GM12892 (cell line): ENCODE measurements around the gene TMEM14C.

Source experiments
- POLR2A ChIP-seq: IDR thresholded peaks from 2 replicates; pipeline ENCODE4 v1.6.1; 2011; ENCODE audit warnings: low read depth, low read length, control low read depth
- POLR2AphosphoS5 ChIP-seq: IDR thresholded peaks from 2 replicates; pipeline ENCODE4 v1.6.1; 2011; ENCODE audit warnings: low read depth, low read length, control low read depth

DNA sequence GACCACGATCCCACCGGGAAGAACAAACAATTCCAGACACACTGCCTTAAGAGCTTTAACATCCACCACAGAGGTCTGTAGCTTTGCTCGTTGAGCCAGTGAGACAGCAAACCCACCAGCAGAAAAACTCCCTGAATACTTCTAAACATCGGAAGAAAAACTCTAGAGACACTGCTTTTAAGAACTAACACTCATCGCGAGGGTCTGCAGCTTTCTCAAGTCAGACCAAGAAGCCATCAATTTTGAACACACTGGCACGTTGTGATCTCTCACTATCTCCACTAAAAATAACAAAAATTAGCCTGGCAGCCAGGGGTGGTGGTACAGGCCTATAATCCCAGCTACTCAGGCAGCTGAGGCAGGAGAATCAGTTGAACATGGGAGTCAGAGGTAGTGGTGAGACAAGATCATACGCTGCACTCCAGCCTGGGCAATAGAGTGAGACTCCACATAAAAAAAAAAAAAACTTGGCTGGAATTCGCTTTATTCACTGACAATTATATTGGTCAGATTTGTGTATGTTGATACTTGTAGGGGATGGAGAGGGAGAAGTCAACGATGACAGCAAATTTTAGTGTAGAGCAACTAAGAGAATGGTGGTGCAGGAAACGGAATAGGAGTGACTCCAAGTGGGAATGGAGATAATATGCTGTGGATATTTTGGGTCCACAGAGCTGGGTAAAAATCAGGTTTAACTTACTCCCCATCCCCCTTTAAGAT, 860 bp upstream of the TMEM14C start:
- no peak for TF ChIP-seq POLR2AphosphoS5
- TF ChIP-seq POLR2A: no peak
